Esophagus squamous epithelium (tissue), 5 donors: ENCODE results near the gene ZRANB3. TPM values are rescaled to one million over a fixed set of nuclear protein-coding genes. Genes with fewer than 3 reads are reported as not detected.

Source experiments
- DNase-seq: peaks from one replicate; lab custom pipeline; 2025; lab: John Stamatoyannopoulos, UW
- H3K27ac ChIP-seq, 4 donors: fragments of 200-600 bp; sonication (generic); one replicate each; pipeline ENCODE4 v1.5.1; 2016 to 2019; ENCODE audit warnings: mild to moderate bottlenecking in 1 of 4
- H3K27me3 ChIP-seq, 4 donors: fragments of 200-600 bp; sonication (generic); 1 replicate in 3 of 4; 2 replicates in 1 of 4; pipeline versions ENCODE4 v1.5.1 to v1.6.0; 2017 to 2021; ENCODE audit warnings: antibody characterized with exemption in 1 of 4
- H3K36me3 ChIP-seq, 3 donors: fragments of 200-600 bp; sonication (generic); one replicate each; pipeline ENCODE4 v1.5.1; 2016 to 2019
- H3K4me1 ChIP-seq, 3 donors: fragments of 200-600 bp; sonication (generic); one replicate each; pipeline ENCODE4 v1.5.1; 2017 to 2019
- H3K4me3 ChIP-seq, 4 donors: fragments of 200-600 bp; sonication (generic); 1 replicate in 3 of 4; 2 replicates in 1 of 4; pipeline ENCODE4 v1.5.1; 2016 to 2019; ENCODE audit warnings: mild to moderate bottlenecking in 2 of 4, moderate library complexity in 1 of 4
- H3K9me3 ChIP-seq, 3 donors: fragments of 200-600 bp; sonication (generic); one replicate each; pipeline ENCODE4 v1.5.1; 2016 to 2019
- POLR2A ChIP-seq, 4 donors: fragments of 450-650 bp; IDR thresholded peaks; one replicate each; pipeline ENCODE4 v1.6.1; 2017; ENCODE audit warnings: antibody characterized with exemption in 4 of 4, mild to moderate bottlenecking in 4 of 4, moderate library complexity in 3 of 4
- WGBS, 2 donors: methylation state at CpG; one replicate each; pipeline ENCODE4 v1.1.5; 2018; 5-methylcytosine and 5-hydroxymethylcytosine counted together
- intact Hi-C: fragments of 100-400 bp; cut with DNase I; formaldehyde crosslinking; loops from one replicate; pipeline ENCODE4 v1.15.0; 2022
- total RNA-seq, 4 donors: library from RNA; depleted of rRNA; stranded (reverse); fragments of >200 nt; gene quantifications; one replicate each; pipeline ENCODE4 v1.1.0, GENCODE V29; 2016
- TF ChIP-seq, protein P1 (sequence below), 6 experiments: fragments of 450-650 bp in 4 of 6; fragments of 200-600 bp in 2 of 6; sonication (generic) in 2 of 6; IDR thresholded peaks; one replicate each; pipeline ENCODE4 v1.5.1; 2016 to 2019; ENCODE audit warnings: antibody characterized with exemption in 6 of 6, mild to moderate bottlenecking in 4 of 6, moderate library complexity in 4 of 6
- donor health status: DM: yes; HTN: yes; CAD: no.

Gene ZRANB3
- total RNA-seq, 4 donors from 2014 or later, result 0.61 to 4.5 (median 3.5) TPM

DNA sequence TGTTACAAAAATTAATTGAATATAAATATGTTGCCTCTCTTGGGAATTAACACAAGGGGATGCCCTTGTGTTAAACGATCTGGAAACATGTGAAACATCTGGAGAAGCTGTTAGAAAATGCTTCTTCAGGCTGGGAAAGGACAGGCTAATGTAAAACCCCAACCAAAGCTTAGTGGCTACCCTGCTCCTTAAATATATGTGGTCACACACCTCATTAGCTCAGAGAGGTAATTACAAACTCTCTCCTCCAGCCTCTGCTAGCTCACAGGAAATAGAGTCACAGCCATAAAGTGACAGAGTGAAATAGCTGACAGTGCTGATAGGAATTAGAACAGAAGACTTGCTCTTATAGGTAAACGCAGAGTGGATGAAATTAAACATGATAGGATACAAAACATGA lies 323.0 kb downstream of the ZRANB3 start:
- intact Hi-C loops, result no loop called here
- Histone ChIP-seq H3K36me3 (no peaks in the 10 kb centered on the region), H3K27ac (no peak overlapping the region), H3K9me3 (no peaks in the 10 kb centered on the region), H3K4me1 (no peaks in the 10 kb centered on the region), H3K27me3 (no peaks in the 10 kb centered on the region), H3K4me3 (no peak overlapping the region)
- TF ChIP-seq, protein P1, sequence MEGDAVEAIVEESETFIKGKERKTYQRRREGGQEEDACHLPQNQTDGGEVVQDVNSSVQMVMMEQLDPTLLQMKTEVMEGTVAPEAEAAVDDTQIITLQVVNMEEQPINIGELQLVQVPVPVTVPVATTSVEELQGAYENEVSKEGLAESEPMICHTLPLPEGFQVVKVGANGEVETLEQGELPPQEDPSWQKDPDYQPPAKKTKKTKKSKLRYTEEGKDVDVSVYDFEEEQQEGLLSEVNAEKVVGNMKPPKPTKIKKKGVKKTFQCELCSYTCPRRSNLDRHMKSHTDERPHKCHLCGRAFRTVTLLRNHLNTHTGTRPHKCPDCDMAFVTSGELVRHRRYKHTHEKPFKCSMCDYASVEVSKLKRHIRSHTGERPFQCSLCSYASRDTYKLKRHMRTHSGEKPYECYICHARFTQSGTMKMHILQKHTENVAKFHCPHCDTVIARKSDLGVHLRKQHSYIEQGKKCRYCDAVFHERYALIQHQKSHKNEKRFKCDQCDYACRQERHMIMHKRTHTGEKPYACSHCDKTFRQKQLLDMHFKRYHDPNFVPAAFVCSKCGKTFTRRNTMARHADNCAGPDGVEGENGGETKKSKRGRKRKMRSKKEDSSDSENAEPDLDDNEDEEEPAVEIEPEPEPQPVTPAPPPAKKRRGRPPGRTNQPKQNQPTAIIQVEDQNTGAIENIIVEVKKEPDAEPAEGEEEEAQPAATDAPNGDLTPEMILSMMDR (IDR thresholded peaks at IDR 0.05), result no peak
- no peak for TF ChIP-seq POLR2A (IDR thresholded peaks at IDR 0.05)
- WGBS, 2 donors, result 58 to 59% methylated on average over 2 of the region's 2 CpGs
- no peak for DNase-seq

DNA sequence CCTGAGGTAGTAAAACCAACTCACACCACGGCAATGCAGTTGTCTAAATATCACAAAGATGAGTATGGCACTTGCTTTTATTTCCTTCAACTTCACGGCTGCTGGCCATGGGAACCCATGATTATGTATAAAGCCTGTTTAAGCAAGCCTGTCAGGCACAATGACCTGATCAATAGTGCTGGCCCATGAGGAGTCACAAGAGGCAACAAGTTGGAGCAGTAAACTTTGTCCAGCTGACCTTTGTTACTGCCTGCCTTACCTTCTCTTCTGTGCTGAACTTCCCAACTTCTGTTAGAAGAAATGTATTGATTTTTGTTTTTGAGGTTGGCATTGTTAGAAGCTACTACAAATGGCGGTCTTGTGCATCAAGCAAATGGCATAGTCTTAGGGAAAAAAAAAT lies 327.1 kb downstream of the ZRANB3 start:
- Histone ChIP-seq H3K4me3 (no peak overlapping the region), H3K9me3 (no peaks in the 10 kb centered on the region), H3K27me3 (no peaks in the 10 kb centered on the region), H3K27ac (no peak overlapping the region), H3K4me1 (no peaks in the 10 kb centered on the region), H3K36me3 (no peaks in the 10 kb centered on the region)
- WGBS, 2 donors, result 87 to 93% methylated on average over 3 of the region's 3 CpGs
- TF ChIP-seq POLR2A (IDR thresholded peaks at IDR 0.05), result no peak
- TF ChIP-seq, protein P1 (IDR thresholded peaks at IDR 0.05), result no peak
- intact Hi-C loops, result no loop called here
- DNase-seq, result no peak

DNA sequence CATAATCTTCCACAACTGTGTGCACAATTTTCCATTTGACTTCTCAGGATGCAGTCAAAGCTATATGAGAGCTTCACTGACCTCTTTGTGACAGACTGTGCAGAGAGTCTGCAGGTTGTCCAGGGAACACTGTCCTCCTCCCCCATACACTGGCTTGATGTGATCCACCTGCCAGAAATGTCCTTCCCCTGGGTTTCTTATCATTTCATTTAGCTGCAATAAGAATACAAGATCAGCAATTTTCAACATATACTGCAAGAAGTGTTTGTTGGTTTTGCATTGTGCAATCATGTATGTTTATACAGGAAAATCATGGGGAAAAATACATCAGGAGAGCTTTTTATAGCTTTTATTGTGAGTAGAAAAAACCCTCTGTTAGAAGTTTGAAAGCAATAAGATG lies 328.3 kb downstream of the ZRANB3 start:
- Histone ChIP-seq H3K9me3 (no peaks in the 10 kb centered on the region), H3K4me1 (no peaks in the 10 kb centered on the region), H3K27ac (no peak overlapping the region), H3K36me3 (no peaks in the 10 kb centered on the region), H3K27me3 (no peaks in the 10 kb centered on the region), H3K4me3 (no peak overlapping the region)
- TF ChIP-seq, protein P1 (IDR thresholded peaks at IDR 0.05), result no peak
- TF ChIP-seq POLR2A (IDR thresholded peaks at IDR 0.05), result no peak
- no peak for DNase-seq
- intact Hi-C loops, result no loop called here

DNA sequence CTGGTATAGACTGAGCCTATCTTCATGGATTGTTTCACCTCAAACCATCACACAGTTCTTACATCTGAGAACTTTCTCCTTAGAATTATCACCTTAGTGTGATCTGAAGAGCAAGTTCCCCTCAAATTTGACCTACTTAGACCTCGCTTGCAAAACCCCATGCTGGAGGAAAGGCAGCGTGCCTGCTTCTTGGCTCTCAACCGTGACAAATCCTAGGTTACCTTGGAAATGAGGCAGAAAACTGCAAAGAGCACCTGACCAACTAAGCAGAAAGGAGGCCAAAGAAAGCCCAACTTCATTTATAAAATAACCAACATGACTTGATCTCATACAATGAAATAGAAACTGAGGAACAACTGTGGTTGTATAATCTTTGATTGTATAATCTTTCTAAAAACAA lies 332.5 kb downstream of the ZRANB3 start:
- no peaks in the 10 kb centered on the region for H3K27me3 ChIP-seq
- no peaks in the 10 kb centered on the region for H3K36me3 ChIP-seq
- H3K9me3 ChIP-seq, result no peaks in the 10 kb centered on the region
- 70 to 78% methylated on average over 2 to 3 of the region's 3 CpGs for WGBS, 2 donors
- no peak overlapping the region for H3K27ac ChIP-seq
- no peak overlapping the region for H3K4me3 ChIP-seq
- no peak for DNase-seq
- intact Hi-C loops, result no loop called here
- H3K4me1 ChIP-seq, result no peaks in the 10 kb centered on the region
- TF ChIP-seq POLR2A (IDR thresholded peaks at IDR 0.05), result no peak
- TF ChIP-seq, protein P1 (IDR thresholded peaks at IDR 0.05), result no peak

DNA sequence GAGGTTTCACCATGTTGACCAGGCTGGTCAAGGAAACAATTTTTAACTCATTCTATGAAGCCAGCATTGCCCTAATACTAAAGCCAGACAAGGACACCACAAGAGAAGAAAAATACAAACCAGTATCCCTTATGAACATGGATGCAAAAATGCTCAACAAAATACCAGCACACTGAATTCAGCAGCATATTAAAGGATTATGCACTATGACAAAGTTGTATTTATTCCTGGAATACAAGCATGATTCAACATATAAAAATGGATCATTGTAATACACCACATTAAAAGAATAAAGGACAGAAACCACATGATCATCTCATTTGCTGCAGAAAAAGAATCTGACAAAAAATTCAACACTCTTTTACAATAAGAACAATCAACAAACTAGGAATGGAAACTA lies 340.2 kb downstream of the ZRANB3 start:
- no peak for DNase-seq
- Histone ChIP-seq H3K4me3 (no peak overlapping the region), H3K27ac (no peak overlapping the region), H3K9me3 (peaks cover 0 to 9% (median 0%) of the 10 kb centered on the region in 3 donors), H3K4me1 (no peaks in the 10 kb centered on the region), H3K27me3 (no peaks in the 10 kb centered on the region), H3K36me3 (no peaks in the 10 kb centered on the region)
- intact Hi-C loops, result no loop called here
- TF ChIP-seq, protein P1 (IDR thresholded peaks at IDR 0.05), result no peak
- no peak for TF ChIP-seq POLR2A (IDR thresholded peaks at IDR 0.05)
